ENCODE data around the gene CCND2.
A peak's percentile ranks its signal among the peaks of the same experiment; 100 is the strongest.
"Not testable (repeated sequence)": the region's sequence is repeated elsewhere in the genome, so short reads cannot be mapped to it uniquely, and the experiment has no call there.

Gene CCND2

GRCh38 chr12:4273652-4274395 lies at the start of gene CCND2:
TSS of gene CCND2 (plus strand) at chr12:4273762. CDS start at chr12:4274041, 279 bp downstream.
- peak; percentile 57 to 77 (median 73) for DNase-seq (ENCODE audit: low read depth in 3 of 3)

- no peak for DNase-seq (ENCODE audit: low read depth in 3 of 3)
Measured at GRCh38 chr12:4224206-4224889, 49.2 kb upstream of the CCND2 start.

DNA sequence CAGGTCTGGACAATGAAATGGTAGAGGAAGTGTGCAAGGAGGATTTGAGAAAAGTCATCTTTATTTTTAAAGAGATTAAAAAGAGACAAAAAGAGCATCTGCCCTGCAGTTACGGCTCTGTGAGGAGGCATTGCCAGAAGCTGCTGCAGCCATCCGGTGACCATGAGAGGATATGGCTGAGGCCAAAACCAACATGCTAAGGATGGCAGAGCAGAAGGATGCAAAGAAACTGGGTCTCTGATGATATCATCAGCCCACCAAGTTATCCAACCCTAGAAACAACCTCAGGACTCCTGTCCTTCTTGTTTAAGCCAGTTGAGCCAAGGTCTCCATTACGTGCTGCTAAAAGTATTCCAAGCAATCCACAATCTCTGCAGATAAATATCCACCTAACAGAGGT lies 48.0 kb upstream of the CCND2 start:
- no peak for DNase-seq (ENCODE audit: low read depth in 3 of 3)

GRCh38 chr12:4227046-4227445 lies 46.5 kb upstream of the CCND2 start:
- DNase-seq (ENCODE audit: low read depth in 3 of 3) = no peak

DNA sequence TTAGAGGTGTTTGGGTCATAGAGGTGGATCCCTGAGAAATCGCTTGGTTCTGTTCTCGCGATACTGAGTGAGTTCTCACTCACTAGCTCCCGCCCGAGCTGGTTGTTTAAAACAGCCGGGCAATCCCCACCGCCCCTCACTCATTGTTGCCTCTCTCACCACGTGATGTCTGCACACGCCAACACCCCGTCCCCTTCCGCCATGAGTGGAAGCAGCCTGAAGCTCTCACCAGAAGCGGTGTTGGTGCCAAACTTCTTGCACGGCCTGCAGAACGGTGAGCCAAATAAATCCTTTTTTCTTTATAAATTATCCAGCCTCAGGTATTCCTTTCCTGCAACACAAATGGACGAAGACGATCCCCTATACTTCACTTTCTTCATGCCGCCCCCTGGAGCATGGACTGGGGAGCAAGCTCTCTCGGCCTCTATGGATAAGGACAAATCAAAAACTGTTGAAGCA lies 45.4 kb upstream of the CCND2 start:
- no peak for DNase-seq (ENCODE audit: low read depth in 3 of 3)

DNA sequence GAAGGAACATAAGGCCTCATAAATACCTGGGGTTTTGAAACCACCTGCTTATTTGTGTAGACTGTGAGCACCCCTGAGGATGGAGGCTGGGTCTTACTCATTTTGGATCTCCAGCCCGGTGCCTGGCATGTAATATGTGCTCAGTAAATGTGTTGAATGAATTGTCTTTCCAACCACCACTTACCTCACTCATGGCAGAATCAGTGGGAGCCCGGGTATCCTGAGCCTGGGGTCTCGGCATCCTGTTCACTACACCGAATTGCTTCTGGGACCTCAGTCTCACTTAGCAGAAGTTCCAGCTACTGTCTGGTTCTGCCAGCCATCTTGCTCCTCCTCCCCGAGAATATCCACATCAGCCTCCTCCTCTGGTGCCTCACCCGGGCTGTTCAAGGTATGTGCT lies 43.0 kb upstream of the CCND2 start:
- DNase-seq (ENCODE audit: low read depth in 3 of 3) = no peak

GRCh38 chr12:4238577-4238976 lies 35.0 kb upstream of the CCND2 start:
- no peak for DNase-seq (ENCODE audit: low read depth in 3 of 3)

GRCh38 chr12:4239746-4240145 lies 33.8 kb upstream of the CCND2 start:
- DNase-seq (ENCODE audit: low read depth in 3 of 3) = no peak

DNA sequence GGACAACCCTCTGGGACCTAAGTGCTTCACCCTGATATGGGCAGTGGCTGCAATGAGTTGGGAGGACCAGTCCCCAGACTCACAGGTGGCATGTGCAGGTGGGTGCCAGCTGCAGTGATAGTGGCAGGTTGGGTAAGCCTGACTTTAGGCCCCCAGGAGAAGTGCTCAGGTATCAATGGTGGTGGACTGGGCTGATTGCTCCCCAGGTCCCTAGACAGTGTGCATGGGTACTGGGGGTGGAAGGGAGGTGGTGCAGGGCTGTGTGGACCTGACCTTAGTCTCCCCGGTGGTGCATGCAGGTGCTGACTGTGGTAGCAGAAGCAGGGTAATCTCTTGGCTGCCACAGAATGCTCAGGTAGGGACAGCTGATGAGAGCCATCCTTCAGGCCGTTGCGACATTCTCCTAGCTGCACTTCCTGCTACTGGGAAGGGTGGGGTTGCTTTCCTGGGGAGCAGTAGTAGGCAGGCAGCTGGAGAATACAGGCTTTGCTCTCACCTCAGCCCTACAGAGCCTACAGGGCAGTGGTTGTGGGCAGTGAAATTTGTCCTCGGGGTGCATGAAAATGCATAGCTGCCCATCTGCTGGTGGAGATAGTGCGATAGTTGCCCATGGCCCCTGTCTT lies 33.3 kb upstream of the CCND2 start:
- no peak for DNase-seq (ENCODE audit: low read depth in 3 of 3)

DNA sequence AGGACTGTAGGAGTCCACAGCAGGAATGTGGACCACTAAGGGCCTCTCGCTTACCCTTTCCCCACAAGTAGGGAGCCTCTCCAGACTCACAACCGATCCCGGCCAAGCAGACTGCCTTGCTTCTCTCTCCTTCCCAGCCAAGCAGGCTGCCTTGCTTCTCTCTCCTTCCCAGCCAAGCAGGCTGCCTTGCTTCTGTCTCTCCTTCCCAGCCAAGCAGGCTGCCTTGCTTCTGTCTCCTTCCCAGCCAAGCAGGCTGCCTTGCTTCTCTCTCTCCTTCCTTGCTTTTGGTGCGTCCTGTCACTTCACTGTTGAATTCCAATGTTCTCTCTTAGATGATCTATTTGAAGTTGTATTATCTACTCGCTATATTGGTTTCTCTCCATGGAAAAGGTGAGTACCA lies 32.6 kb upstream of the CCND2 start:
- DNase-seq (ENCODE audit: low read depth in 3 of 3) = no peak

DNA sequence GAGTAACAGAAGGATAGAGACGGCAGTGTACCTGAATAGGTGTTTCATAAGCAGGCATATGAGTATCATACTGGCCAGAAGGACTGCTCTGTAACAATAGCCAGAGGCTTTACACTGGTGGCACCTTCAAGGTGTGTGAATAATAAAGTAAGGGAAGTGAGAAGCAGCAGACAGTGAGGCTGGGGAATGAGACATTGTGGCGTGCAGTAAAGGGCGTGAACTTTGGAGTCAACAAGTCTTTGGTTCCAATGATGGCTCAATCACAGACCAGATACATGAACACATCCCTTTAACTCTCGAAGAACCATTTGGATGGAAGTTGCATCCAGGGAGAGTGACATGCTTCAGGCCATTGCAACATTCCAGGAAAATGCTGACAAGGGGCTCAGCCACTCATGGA lies 32.0 kb upstream of the CCND2 start:
- DNase-seq (ENCODE audit: low read depth in 3 of 3) = no peak

DNA sequence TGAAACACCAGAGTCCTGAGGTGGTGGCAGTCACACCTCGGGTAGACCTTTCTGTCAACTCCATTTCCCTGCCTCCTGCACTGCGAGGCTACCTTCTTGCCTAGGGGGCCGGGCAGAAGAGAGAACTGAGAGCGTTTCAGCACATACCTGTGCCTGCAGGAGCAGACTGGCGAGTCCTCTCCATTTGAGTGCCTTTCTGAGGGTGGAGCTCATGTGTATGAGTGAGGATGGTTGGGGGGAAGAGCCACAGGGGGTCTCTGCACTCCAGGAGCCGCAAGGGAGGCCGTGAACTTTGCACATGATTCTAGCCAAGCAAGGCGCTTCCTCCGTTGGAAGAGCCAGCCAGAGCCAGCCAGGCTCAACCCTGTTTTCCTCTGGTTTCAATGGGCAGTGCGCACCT lies 31.0 kb upstream of the CCND2 start:
- DNase-seq (ENCODE audit: low read depth in 3 of 3) = no peak

DNA sequence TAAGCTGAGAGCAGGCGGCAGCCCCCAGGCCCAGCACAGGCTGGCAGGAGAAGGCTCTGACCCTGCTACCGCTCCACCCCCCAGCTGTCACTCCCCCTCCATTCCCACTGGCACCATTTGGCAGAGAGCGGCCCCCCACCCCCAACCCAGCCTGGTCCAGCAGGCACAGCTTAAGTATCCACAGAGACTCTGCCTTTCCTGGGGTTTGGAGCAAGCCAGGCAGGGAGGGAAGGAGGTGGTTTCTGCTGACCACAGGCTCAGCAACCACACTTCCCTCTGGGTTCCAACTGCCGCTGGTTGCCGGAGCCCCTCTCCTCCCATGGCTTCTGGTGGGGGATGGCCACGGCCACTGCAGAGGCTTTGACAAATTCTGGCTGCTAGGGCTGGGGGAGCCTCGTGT lies 30.5 kb upstream of the CCND2 start:
- no peak for DNase-seq (ENCODE audit: low read depth in 3 of 3)

DNA sequence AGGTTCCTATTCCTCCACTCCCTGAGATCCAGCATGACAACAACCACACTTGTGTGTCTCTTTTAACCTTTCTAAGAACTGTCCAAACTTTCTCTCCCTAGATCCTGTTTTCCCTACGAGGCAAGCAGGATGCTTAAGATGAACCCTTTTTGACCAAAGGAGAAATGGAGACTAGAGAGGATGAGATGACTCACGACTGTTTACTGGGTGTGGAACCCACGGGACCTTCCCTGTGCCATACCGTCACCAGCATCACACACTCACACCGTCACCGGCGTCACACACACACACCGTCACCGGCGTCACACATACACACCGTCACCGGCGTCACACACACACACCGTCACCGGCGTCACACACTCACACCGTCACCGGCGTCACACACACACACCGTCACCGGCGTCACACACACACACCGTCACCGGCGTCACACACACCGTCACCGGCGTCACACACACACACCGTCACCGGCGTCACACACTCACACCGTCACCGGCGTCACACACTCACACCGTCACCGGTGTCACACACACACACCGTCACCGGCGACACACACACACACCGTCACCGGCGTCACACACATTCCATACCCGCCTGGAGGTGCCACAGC lies 30.0 kb upstream of the CCND2 start:
- DNase-seq (ENCODE audit: low read depth in 3 of 3) = not testable (repeated sequence)

DNA sequence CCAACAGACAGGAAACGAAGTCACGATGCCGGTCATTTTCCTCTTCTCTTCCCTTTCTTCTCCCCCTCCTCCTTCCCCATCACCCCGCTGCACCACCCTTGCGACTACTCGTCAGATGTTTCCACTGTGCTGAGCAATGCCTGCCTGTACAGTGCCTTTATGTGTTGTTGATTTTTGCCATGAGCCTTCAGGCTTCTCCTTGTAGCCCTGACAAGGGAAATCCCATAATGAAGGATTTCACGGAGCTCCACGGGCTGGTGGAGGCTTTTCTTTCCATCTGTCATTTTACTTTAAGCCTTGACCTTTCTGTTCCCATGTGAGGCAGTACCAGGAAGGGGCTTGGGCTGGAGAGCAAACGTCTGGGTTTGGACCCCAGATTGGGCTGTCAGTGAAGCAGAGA lies 28.7 kb upstream of the CCND2 start:
- DNase-seq (ENCODE audit: low read depth in 3 of 3) = no peak

DNA sequence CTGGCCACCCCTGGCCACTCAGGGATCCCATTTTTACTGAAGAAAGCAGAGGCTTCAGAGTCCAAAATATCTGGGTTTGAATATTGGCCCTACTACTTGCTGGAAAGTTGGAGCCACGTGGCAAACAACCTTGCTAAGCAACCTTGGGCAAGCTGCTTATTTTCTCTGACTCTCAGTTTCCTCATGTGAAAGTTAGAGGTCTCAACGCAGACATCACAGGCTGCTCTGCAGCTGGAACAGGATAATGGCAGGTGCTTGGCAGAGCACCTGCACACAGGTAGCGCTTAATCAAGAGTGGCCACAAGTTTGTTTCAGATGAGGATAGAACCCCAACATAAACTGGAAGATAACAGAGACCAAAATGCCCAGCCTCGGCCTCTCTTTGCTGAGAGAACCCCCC lies 28.1 kb upstream of the CCND2 start:
- DNase-seq (ENCODE audit: low read depth in 3 of 3) = no peak

GRCh38 chr12:4246116-4246515 lies 27.4 kb upstream of the CCND2 start:
- no peak for DNase-seq (ENCODE audit: low read depth in 3 of 3)

DNA sequence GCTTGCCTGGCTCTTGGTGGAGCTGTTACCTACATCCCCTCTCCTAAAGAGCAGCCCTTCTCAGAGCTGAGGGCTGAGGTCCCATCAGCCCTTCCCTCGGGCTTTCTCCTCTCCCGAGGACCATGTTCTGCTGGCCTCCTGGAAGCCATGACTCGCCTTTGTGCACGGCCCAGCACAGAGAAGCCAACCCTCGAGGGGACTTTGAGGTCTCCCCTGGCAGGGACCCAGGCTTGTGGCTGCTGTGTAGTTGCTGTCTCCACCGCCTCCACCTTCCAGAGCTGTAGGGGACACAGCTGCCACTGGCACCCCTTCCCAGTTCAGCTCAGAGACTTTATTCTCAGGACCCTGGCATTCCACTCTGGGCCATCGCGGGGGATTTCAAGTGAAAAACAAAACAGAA lies 22.9 kb upstream of the CCND2 start:
- DNase-seq (ENCODE audit: low read depth in 3 of 3) = no peak

DNA sequence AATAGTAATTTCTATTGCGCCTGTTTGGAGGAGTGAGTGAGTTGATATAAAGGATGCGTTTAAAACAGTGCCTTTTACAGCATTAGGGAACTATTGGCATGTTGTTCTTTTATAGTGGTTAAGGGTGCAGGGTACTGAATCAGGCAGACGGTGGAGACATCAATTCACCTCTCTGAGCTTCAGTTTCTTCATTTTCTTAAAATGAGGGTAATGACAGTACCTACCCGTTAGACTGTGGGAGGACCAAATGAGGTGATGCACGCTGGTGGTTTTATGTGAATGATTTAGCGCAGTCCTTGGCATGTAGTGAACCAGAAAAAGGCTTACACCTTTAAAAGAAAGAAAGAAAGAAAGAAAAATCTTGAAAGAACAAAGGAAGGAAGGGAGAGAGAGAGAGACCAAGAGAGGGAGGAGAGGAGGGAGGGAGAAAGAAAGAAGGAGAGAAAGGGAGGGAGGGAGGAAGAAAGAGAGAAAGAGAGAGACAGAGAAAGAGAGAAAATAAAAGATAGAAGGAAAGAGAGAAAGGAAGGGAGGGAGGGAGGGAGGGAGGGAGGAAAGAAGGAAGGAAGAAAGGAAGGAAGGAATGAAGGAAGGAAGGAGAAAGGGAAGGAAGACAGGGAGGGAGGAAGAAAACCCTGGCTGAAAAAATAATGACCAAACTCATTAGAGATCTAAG lies 22.2 kb upstream of the CCND2 start:
- peak in 1 of 3 donors; percentile 17 for DNase-seq (ENCODE audit: low read depth in 3 of 3)

- DNase-seq (ENCODE audit: low read depth in 3 of 3) = no peak
Measured at GRCh38 chr12:4251967-4252366, 21.6 kb upstream of the CCND2 start.

DNA sequence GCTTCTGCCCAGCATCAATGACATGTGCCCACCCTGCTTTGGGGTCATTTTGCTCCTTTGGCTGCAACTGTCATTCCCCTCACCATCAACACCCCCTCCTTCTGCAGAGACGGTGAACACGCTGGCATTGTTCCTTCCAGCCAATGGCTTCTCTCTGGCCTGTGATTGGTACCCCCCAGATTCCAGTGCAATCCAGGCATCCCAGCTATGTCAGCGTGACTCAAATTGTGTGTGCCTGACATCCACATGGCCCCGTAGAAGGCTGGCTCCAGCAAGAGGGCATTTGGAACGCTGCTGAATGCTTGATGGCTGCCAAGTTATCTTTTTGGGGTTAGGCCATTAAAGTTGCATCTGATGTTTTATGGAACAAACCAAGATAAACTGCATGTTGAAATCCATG lies 21.0 kb upstream of the CCND2 start:
- no peak for DNase-seq (ENCODE audit: low read depth in 3 of 3)
